ENCODE data around the gene NCKAP5L. TPM values are rescaled to one million over a fixed set of nuclear protein-coding genes. Genes with fewer than 3 reads are reported as not detected.

The NCKAP5L gene
- total and polyA plus RNA-seq, 9 of the 15 experiments (the other 6 are each of a cell fraction or from before 2014, with no cell fraction given), result 0.01 to 14.4 (median 3.7) TPM

- Histone ChIP-seq H3K79me2 (ENCODE audit: control insufficient read depth, insufficient read depth, low read length) (no peaks in the 10 kb centered on the region), H3K9me1 (ENCODE audit: control insufficient read depth, insufficient read depth, low read length) (no peaks in the 10 kb centered on the region), H3K27me3 (ENCODE audit: control insufficient read depth in 2 of 2, insufficient read depth in 2 of 2, low read length in 2 of 2) (no peaks in the 10 kb centered on the region), H3K4me2 (ENCODE audit: insufficient read depth, low read length) (no peak overlapping the region), H4K20me1 (replicated peaks; ENCODE audit: control insufficient read depth, insufficient read depth, low read length) (0 out of 2 replicates have a peak, but pooled peaks cover under 1% of the 10 kb centered on the region), H3K9me3 (replicated peaks; ENCODE audit: control insufficient read depth, insufficient read depth, low read depth, low read length) (no peaks in the 10 kb centered on the region), H3K4me3 (no peak overlapping the region), H2AFZ (ENCODE audit: low read depth, low read length) (no peak overlapping the region), H3K4me1 (replicated peaks in 1 of 2; ENCODE audit: control insufficient read depth in 2 of 2, insufficient read depth in 2 of 2, low read length in 2 of 2) (peaks cover 0 to 21% of the 10 kb centered on the region in 2 experiments; a peak in 2 of 5 replicates), H3K9ac (ENCODE audit: insufficient read depth in 1 of 2, low read depth in 2 of 2, low read length in 2 of 2) (no peak overlapping the region), H3K27ac (ENCODE audit: extremely low read depth, low read depth, low read length) (no peak overlapping the region), H3K36me3 (ENCODE audit: control insufficient read depth, insufficient read depth, low read length) (peaks cover 23% of the 10 kb centered on the region; the same call in 1 of the 3 replicates)
- ATAC-seq (no peak), FAIRE-seq (no peak), DNase-seq (ENCODE audit: extremely low read depth in 1 of 4, low spot score in 3 of 4) (no peak)
- intact Hi-C loops (cut with micrococcal nuclease), result no loop called here
- 75% methylated on average over 2 of the region's 2 CpGs for WGBS (ENCODE audit: insufficient coverage, low coverage, missing lambda C conversion rate)
- no TSS peak for BruUV-seq (replicated peaks)
- in situ Hi-C loops (cut with MboI), result no loop called here
- no peak for TF ChIP-seq TAF7 (tag; IDR thresholded peaks at IDR 0.05)
- TF ChIP-seq CEBPG (CRISPR knock-in tag; IDR thresholded peaks at IDR 0.05), result no peak
- no peak for TF ChIP-seq CEBPG (tag; conservative IDR thresholded peaks at IDR 0.05 in 1 of 2, IDR thresholded peaks at IDR 0.05 in 1 of 2)
- TF ChIP-seq MTA1 (IDR thresholded peaks at IDR 0.05; ENCODE audit: borderline replicate concordance), result no peak
- no peak for TF ChIP-seq RBM14 (IDR thresholded peaks at IDR 0.05; ENCODE audit: borderline replicate concordance, insufficient read depth, low read depth, low read length)
- TF ChIP-seq CEBPZ (IDR thresholded peaks at IDR 0.05; ENCODE audit: borderline replicate concordance, low read depth, low read length), result no peak
- TF ChIP-seq PPARD (CRISPR knock-in tag; IDR thresholded peaks at IDR 0.05), result no peak
- TF ChIP-seq RBM17 (IDR thresholded peaks at IDR 0.05; ENCODE audit: borderline replicate concordance, low read depth, low read length), result no peak
- TF ChIP-seq SETDB1 (IDR thresholded peaks at IDR 0.05; ENCODE audit: low read length), result no peak
- no peak for TF ChIP-seq XRCC4 (IDR thresholded peaks at IDR 0.05; ENCODE audit: extremely low read depth, insufficient read depth, insufficient read length)
- TF ChIP-seq SREBF2 (CRISPR knock-in tag; IDR thresholded peaks at IDR 0.05), result no peak
- no peak for TF ChIP-seq NFIC (IDR thresholded peaks at IDR 0.05)
- TF ChIP-seq EHMT2 (IDR thresholded peaks at IDR 0.05), result no peak
- CTCF ChIA-PET (ENCODE audit: low intra/inter-chr PET ratio), result no interaction called here
- POLR2A ChIA-PET, result interaction anchor here (0.6 to 1.1 kb wide), 3 partner anchors 11 to 19 kb away, joined by 3 to 4 read pairs (median 3); no protein-coding TSS in a partner anchor
Observed at GRCh38 chr12:49797449-49797776, 30.8 kb downstream of the NCKAP5L start.

All from K562 (cell line).